CD4-positive, alpha-beta T cell treated with Interleukin-17A for 4 hours (primary cell): Measurements from ENCODE around the gene DOCK4.

Experiments
- DNase-seq: peaks from one replicate; pipeline ENCODE4 v3.0.0-alpha.2; 2020; ENCODE audit warnings: mixed read lengths

The DOCK4 gene

GRCh38 chr7:112220877-112221434 is 14.8 kb upstream of the DOCK4 start:
- no peak for DNase-seq

GRCh38 chr7:112215787-112216186 is 9.6 kb upstream of the DOCK4 start:
- no peak for DNase-seq

- DNase-seq, result no peak
These were observed 8.7 kb upstream of the DOCK4 start for GRCh38 chr7:112214883-112215282.

DNA sequence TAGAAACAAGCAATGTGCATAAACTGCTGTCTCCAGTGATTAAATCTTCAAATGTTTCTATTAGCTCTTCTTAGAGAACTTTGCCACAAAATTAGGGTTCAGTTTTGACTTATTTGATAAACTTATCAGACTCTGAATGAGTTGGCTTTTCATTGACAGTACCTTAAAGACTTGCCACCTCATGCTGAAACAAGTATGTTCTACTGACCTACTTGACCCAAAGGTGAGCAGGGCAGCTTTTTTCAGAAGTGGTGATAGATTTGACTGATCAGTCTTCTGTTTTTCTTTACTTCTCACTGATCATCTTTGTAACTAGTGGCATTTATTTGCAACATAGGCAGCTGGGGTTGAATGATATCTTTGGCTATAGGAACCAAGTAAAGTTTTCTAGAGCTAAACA is 8.1 kb upstream of the DOCK4 start:
- no peak for DNase-seq

GRCh38 chr7:112213735-112214134 is 7.5 kb upstream of the DOCK4 start:
- no peak for DNase-seq

- DNase-seq, result no peak
These were observed 6.4 kb upstream of the DOCK4 start for GRCh38 chr7:112212571-112212970.

DNA sequence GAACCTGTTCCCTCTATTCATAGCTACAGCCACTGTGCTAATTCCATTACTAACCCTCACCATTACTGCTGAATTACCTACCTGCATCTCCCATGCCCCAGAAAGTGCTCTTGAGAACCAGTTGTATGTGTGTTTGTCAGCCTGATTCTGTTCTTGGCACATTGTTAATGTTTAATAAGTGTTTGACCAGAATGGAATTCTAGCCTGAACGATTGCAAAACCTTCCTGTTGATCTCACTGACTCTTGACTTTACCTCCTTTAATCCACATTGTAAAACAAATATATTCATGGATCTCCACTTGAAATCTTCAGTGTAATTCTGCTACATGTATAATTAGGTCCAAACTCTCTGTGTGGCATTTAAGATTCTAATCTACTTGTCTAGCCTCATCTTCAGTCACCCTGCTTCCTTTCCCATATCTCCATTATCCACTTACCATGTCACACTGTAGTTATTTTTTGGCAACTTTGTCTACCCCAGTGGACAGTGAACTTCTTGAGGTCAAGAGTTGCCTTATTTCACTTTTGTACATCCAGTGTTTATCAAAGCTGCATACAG is 5.2 kb upstream of the DOCK4 start:
- no peak for DNase-seq

DNA sequence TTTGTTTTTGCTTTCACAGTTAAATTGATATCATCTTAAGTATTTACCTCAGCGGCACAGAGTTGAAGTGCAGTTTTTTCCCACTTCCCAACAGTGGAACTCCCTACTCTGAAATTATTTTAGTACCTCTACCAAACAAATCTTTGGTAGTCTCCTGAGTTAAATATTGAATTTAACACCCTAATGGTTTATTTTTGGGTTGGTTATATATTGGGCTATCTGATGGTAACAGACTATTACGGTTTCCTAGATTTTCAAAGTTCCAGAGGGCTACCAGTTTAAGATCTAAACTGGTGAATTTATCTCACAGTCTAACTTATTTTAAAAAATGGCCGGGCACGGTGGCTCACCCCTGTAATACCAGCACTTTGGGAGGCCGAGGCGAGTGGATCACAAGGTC is 1.6 kb upstream of the DOCK4 start:
- DNase-seq, result no peak

DNA sequence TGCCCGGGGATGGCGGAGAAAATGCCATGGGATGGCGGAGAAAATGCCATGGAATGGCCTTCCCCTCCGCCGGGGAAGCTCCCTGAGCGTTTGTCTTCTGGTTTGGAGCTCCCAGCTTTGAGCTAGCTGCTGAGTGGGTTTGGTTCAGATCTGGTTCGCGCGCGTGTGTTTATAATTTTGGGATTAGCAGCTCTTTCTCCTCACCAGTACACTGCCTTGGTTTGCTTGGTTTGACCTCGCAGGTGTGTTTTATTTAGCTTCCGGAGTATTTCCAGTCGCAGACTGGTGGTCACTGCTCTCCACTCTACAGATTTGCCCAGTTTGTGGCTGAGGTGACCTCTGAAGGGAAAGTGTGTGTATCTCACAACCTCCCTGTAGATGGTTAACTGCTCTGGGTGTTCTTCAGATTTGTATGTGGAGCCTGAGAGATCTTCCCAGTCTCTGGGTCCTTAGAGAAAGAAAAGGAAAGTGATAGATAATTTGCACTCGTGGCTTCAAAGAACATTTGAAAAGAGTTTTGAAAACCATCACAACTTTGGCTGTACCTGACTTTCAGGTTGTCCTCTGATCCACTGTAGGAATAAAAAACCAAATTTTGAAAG is 893 bp upstream of the DOCK4 start:
- DNase-seq, result no peak

- DNase-seq, result peak; percentile 50
These were observed 609 bp downstream of the DOCK4 start for GRCh38 chr7:112205343-112206237.

- DNase-seq, result peak; percentile 19
These were observed 1.5 kb downstream of the DOCK4 start for GRCh38 chr7:112204499-112205342.

DNA sequence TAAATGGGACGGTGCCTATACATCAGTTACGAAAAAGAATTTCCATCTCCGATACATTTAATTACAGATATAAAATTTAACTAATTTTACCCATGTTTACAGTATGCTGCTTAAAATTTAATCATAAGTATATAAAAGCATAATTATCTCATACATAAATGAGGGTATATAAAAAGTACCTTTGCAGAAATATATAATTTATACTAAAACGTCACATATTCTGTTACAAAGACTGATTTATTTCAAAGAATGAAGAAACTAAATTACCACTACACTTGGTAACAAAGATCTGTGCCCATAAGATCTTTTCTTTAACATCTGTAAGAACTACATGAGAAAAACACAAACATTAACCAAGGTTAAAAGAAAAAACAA is 2.8 kb downstream of the DOCK4 start:
- DNase-seq, result no peak

GRCh38 chr7:112202816-112203215 is 3.4 kb downstream of the DOCK4 start:
- peak; percentile 55 for DNase-seq

DNA sequence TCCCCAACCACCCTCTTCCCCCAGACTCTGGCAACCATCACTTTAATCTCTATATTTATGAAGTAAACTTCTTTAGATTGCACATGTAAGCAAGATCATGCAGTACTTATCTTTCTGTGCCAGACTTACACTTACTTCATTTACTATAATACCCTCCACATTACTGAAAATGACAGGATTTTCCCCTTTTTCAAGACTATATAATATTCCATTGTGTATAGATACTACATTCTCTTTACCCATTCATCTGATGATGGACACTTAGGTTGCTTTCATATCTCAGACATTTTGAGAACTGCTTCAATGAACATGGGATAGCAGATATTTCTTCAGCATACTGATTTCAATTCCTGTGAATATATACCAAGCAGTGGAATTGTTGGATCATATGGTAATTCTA is 4.4 kb downstream of the DOCK4 start:
- DNase-seq, result no peak

- no peak for DNase-seq
These were observed 4.8 kb downstream of the DOCK4 start for GRCh38 chr7:112201411-112201810.

DNA sequence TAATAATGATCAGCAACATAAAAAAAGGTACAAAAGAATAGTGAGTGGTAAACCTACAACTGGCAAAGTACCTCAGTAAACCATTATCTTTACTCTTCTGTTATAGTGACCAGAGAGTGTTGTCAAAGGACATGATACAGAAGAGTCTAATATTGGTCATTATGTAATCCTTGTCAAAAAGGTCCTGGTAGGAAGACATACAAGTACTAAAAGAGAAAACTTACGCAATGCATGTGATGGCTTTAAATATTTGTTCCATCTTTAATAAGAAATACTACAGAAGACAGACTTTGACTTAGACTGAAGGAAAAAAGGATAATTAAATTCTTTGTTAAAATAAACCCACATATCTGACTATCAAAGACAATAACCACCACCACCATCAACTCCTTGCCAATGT is 6.5 kb downstream of the DOCK4 start:
- no peak for DNase-seq

DNA sequence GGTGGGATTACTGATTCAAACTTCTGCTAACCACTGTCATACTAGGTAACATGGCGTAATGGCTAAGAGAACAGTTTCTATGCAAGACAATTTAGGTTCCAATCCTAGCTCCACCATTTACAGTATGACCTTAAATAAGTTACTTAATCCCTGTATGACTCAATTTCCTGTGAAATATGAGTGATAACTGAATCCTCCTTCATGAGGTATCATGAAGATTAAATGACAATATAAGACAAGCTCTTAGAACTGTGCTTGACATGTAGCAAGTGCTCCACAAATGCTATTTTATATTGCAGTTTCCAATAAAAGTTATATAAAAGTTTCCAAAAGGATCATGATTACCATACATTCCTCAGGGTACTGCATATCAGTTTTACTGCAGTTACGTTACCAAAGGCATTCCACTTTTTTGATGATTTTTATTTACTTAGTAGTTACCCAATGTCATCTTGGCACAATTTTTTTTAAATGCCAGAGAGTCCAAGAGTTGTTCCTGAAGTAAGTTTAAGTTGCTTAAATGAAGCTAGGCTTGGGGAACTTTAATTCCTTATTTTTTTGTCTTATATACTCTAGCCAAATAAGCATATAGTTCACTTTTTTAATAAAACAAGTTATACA is 7.1 kb downstream of the DOCK4 start:
- DNase-seq, result no peak

GRCh38 chr7:112197322-112197721 is 8.9 kb downstream of the DOCK4 start:
- no peak for DNase-seq

- DNase-seq, result no peak
These were observed 10.5 kb downstream of the DOCK4 start for GRCh38 chr7:112195717-112196116.

- no peak for DNase-seq
These were observed 12.2 kb downstream of the DOCK4 start for GRCh38 chr7:112193915-112194502.

DNA sequence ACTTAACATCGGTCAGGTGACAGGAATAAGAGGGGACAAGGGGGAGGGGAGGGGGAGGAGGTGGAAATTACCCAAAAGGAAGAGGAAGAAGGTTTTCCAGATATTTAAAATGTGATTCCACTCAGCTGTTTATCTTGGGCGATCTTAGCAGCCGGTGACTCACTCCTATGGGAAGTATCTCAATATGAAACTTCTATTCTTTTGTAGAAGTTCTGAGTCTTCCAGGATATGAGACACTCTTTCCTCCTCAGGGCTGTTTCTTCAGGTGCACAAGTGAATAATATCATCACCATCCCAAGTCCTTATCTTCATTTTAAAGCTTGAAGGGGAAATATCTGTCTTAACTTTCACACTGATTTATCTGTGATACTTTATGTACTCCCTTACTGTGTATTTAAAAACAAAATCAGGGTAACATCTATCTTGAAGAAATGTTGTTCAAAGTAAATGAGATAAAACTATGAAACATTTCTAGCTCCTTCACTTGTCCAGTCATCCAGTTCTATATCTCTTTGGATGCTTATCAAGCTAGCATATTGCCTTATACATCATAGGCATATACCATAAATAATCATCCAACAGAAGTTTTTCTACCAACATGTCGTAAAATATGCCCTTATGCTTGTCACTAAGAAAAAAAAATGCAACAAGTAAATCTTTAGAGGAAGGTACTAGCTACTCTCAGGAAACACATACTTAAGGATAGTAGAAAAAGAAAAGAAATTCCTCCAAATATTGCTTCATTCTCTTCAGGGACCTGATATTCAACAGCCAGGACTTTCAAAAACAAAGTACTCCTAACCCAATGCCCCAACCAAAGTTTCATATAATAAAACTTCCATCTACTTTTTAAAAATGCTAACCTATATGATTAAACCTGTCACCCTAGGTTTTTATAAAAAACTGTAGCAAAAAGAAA is 13.7 kb downstream of the DOCK4 start:
- DNase-seq, result no peak
